SIG-M5 treated with dmso at 0.1 percent for 504 hours (cell line): ENCODE measurements around the gene SLC25A5.
"Not testable (repeated sequence)": the region's sequence is repeated elsewhere in the genome, so short reads cannot be mapped to it uniquely, and the experiment has no call there.

Source experiments
- DNase-seq: peaks from one replicate; lab custom pipeline; 2025; ENCODE audit not compliant: unreplicated experiment; lab: John Stamatoyannopoulos, UW

The SLC25A5 gene

DNA sequence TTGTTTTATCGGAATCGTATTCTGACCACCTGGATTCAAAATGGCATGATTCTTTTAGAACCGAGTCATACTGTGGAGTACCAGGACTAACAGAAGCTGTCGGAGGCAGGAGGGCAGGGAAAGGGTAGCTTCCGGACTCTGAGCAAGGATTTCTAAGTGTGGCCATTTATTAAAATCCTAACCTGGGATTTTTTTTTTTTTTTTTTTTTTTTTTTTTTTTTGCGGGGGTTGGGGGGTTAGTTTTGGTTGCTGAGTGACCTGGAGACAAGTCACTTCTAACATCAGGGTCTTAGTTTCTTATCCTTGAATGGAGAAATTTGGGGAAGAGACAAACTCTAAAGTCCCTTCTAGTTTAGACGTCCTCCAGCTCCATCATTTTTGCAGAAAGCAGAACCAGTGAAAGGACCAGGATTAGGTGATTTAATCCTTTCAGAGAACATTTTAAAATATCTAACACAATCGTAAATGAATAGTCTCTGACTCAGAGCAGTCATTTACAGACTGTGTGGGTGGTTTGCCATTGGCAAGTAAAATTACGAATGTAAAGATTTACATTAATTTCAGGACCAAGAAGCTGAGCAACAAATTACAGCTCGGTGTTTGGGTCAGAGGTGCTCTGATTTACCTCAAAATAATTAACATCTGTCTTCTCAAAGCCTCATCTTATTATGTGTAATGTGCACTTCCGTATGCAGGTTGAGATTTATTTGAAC is 7.3 kb downstream of the SLC25A5 start:
- no peak for DNase-seq

DNA sequence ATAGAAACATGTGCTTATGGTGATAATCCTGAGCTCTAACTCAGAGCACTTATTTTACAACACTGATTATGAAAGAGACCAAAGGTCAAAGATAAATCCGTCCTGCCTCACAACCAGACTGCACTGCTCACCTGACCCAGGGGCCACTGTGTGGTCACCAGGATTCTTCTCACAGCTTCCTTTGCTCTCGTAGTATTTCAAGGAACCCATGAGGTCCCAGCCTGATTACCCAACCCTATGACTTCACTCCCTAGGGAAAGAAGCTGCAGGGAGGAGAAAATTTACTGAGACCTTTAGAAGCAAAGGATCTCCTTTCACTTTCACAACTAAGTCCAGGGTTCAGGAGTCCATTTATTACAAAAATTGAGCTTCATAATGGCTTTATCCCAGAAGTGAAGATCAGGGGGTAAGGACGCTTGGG is 9.6 kb downstream of the SLC25A5 start:
- DNase-seq, result no peak

GRCh38 chrX:119478504-119478903 is 10.3 kb downstream of the SLC25A5 start:
- no peak for DNase-seq

GRCh38 chrX:119479845-119480244 is 11.6 kb downstream of the SLC25A5 start:
- no peak for DNase-seq

GRCh38 chrX:119481323-119481801 is 13.1 kb downstream of the SLC25A5 start:
- no peak for DNase-seq

- DNase-seq, result no peak
Measured at GRCh38 chrX:119482041-119482440, 13.8 kb downstream of the SLC25A5 start.

DNA sequence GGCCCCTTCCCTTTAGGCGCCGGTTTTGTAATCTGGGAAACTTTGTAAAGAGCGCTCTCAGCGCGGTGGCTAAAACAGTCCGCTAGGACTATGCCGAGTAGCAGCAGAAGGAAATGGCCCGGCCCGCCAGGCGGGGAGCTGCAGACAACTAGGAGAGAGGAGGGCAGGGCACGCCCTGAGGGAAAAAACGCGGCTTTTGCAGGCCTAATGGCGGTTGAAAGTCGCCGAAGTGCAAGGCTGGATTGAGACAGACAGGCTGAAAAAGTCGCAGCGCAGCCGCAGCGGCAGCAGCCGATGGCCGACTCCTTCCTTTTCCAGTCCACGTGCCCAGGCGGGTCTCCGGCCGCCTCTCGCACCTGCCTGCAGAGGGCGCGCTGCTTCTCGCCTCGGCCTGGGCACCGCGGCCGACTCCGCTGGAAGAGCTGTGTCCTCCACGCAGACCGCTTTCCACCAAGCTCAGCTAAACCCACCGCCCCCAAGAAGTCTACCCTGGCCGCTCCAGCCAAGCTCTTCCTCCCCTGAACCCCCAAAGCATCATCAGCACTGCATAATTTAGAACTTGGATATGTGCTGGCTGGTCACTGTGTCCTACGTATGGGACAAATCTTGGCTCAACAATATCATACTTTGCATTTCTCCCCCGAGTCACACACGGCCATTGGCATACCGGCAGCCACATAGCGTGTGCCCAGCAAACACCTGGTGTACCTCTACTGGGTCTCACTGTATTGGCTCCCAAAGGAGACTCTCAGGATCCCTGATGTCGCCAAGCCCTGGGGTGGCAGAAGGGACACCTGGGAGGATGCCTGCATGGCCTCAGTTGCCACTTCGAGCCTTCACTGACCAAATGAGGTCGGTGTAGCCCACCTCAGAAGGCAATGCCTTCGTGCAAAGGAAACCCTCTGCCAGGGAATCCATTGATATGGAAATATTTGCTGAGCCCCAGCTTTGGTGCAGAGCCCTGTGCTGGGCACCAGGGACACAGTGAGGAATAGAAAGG is 14.5 kb downstream of the SLC25A5 start:
- peak; percentile 64 for DNase-seq

- no peak for DNase-seq
Measured at GRCh38 chrX:119486745-119487144, 18.5 kb downstream of the SLC25A5 start.

GRCh38 chrX:119487766-119488165 is 19.5 kb downstream of the SLC25A5 start:
- not testable (repeated sequence) for DNase-seq

GRCh38 chrX:119488749-119489148 is 20.5 kb downstream of the SLC25A5 start:
- peak; percentile 46 for DNase-seq

- no peak for DNase-seq
Measured at GRCh38 chrX:119489212-119490074, 21.2 kb downstream of the SLC25A5 start.

GRCh38 chrX:119492463-119492862 is 24.2 kb downstream of the SLC25A5 start:
- DNase-seq, result no peak

- DNase-seq, result not testable (repeated sequence)
Measured at GRCh38 chrX:119493851-119494495, 25.7 kb downstream of the SLC25A5 start.

- no peak for DNase-seq
Measured at GRCh38 chrX:119495734-119496726, 27.8 kb downstream of the SLC25A5 start.

GRCh38 chrX:119497185-119497584 is 28.9 kb downstream of the SLC25A5 start:
- peak; percentile 47 for DNase-seq

DNA sequence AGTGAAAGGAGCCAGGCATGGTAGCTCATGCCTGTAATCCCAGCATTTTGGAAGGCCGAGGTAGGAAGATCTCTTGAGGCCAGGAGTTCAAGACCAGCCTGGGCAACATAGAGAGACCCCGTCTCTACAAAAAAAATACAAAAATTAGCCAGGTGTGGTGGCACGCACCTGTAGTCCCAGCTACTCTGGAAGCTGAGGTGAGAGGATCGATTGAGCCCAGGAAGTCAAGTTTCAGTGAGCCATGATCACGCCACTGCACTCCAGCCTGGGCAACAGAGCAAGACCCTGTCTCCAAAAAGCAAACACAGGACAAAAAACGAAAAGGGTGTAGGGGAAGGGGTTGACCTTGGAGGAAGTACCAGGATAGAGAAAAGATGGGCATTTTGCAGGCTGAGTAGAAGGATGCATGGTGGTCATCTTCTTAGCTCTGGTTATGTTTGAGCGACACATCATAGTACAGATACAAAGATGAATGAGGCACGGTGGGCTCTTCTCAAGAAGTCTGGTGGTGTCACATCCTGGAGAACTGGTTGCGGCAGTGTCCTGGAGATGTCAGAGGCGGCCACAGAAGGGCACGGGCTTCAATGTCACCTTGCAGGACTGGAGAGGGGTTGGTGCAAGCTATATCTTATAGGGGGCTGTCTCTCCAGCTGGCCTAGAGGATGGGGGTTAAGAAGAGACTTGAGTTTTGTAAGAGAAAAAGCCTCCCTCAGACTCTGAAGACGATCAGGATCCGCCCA is 32.0 kb downstream of the SLC25A5 start:
- no peak for DNase-seq

DNA sequence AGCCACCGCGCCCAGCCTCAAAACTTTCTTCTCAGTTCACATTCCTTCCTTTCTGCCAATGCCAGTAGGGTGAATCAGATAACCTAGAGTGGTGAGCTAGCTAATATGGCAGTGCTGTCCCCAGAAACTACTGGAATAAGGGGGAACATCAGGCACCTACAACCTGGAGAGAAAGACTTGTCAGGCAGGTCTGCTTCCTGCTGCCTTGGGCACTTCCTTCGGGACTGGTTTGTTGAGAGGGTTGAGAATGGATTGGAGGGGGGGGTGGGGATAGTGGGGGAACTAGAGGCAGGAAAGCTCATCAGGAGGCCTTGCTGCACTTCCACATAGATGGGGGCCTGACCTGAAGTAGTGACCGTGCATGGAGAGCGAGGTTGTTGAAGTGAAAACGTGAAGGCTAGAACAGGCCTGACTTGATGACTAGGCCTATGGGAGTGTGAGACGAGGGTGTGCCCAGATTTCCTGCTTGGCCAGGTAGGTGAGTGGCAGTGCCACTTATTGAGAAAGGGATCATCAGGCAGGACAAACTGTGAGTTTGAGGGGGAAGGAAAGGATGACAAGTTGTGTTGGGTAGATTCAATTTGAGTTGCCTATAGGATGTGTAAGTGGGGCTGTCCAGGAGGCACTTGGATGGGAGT is 33.4 kb downstream of the SLC25A5 start:
- no peak for DNase-seq
